22Rv1 (cell line): ENCODE results near the gene DRD4.
A peak's percentile ranks its signal among the peaks of the same experiment; 100 is the strongest.

Experiments used
- H3K27ac ChIP-seq: fragments of 450-650 bp; 2 replicates; pipeline ENCODE4 v1.5.1; 2017
- ZFX ChIP-seq: fragments of 450-650 bp; IDR thresholded peaks from 2 replicates; pipeline ENCODE4 v1.6.1; 2017; ENCODE audit warnings: antibody characterized with exemption, borderline replicate concordance
- TF ChIP-seq, protein P1 (sequence below): fragments of 450-650 bp; IDR thresholded peaks from 2 replicates; pipeline ENCODE4 v1.5.1; 2017; ENCODE audit warnings: mild to moderate bottlenecking

DRD4 gene

DNA sequence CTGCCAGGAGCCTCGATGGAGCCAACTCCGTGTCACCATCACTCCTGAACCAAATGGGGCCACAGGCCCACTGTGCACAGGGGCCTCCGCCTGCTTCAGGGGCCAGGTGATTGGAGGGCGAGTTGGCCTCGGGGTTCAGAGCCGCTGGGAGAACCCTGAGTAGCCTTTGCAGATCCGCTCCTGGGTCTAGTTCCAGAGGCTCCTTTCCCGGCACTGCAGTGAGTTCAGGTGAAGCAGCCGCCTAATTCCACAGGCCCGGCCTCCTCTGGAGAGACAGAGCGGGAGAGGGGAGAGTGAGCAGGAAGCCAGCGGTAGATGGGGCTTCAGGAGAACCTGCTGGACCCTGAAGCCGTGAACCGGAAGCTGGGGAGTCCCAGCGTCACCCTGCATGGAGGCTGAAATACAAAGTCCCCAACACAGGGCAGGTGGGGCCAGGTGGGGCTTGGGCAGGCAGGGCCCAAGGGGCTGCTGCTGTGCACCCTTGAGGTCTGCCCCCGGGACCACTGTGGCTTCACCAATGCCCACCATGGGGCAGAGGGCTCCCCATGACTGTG is 22.5 kb downstream of the DRD4 start:
- H3K27ac ChIP-seq, result no peak overlapping the region
- TF ChIP-seq, protein P1, sequence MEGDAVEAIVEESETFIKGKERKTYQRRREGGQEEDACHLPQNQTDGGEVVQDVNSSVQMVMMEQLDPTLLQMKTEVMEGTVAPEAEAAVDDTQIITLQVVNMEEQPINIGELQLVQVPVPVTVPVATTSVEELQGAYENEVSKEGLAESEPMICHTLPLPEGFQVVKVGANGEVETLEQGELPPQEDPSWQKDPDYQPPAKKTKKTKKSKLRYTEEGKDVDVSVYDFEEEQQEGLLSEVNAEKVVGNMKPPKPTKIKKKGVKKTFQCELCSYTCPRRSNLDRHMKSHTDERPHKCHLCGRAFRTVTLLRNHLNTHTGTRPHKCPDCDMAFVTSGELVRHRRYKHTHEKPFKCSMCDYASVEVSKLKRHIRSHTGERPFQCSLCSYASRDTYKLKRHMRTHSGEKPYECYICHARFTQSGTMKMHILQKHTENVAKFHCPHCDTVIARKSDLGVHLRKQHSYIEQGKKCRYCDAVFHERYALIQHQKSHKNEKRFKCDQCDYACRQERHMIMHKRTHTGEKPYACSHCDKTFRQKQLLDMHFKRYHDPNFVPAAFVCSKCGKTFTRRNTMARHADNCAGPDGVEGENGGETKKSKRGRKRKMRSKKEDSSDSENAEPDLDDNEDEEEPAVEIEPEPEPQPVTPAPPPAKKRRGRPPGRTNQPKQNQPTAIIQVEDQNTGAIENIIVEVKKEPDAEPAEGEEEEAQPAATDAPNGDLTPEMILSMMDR, result no peak
- TF ChIP-seq ZFX, result no peak

GRCh38 chr11:660281-660680 is 23.2 kb downstream of the DRD4 start:
- no peak overlapping the region for H3K27ac ChIP-seq
- TF ChIP-seq, protein P1, result no peak
- TF ChIP-seq ZFX, result no peak

DNA sequence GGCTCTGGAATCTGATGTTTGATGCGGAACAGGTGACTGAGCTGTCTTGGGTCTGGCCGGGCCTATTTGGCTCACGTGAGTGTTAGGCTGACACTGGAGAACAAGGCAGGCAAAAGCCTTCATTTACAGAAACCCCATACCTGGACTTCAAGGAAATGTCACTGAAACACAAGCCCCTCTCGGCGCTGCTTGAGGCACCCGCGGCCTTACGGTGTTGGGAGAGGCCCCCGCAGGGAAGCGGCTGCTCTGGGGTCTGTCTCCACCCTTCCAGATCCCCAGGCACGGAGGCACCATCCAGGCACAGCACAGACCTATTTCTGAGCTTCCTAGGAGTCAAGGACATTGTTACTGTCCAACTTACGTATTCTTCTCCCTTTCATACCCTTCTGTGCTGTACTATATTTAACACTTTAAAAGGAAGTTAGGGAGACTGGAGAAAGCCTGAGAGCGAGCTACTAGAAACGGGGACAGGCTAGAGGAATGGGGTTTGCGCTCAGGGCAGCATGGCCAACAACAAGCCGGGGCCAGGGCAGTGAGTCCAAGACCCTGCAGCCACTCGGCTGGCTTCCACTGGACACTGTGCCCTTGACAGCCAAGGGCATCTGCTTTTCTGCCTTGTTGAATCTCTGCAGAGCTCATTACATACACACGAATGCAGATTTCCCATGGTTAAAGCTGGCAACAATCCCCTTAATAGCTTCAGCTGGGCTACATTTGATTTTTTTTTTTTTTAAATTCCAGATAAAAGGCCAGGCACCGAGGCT is 23.8 kb downstream of the DRD4 start:
- H3K27ac ChIP-seq, result no peak overlapping the region
- TF ChIP-seq, protein P1, result no peak
- no peak for TF ChIP-seq ZFX

- TF ChIP-seq, protein P1, result peak; percentile 78
- TF ChIP-seq ZFX, result no peak
- H3K27ac ChIP-seq, result no peak overlapping the region
Observed at GRCh38 chr11:662689-663274, 25.7 kb downstream of the DRD4 start.

- TF ChIP-seq, protein P1, result no peak
- no peak for TF ChIP-seq ZFX
- H3K27ac ChIP-seq, result no peak overlapping the region
Observed at GRCh38 chr11:665062-665703, 28.1 kb downstream of the DRD4 start.

DNA sequence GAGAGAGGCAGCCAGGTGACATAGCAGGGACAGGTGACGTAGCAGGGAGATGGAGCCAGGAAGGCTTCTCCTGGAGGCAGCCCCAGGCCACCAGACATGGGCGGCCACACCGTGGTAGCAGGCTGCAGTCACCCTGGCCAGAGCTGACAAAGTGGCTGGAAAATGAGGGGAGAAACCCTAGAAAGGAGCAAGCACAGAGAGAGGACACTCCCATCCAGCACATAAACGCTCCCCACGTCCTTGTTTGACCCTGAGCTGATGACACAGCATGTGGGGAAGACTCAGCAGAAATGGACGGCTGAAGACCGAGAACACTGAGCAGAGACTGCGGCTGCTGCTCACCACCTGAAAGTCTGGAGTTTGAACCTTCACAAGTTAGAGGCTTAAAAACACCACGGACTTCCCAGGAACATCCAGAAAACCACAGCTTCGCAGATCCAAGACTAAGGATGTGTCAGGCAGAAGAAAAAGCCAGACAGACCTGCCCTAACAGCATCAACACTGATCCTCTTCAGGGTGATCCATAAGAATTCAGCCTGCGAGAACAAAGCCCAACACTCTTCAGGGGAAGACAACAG is 28.7 kb downstream of the DRD4 start:
- no peak overlapping the region for H3K27ac ChIP-seq
- no peak for TF ChIP-seq ZFX
- TF ChIP-seq, protein P1, result no peak
